ENCODE data around the gene TBX15.

DNA sequence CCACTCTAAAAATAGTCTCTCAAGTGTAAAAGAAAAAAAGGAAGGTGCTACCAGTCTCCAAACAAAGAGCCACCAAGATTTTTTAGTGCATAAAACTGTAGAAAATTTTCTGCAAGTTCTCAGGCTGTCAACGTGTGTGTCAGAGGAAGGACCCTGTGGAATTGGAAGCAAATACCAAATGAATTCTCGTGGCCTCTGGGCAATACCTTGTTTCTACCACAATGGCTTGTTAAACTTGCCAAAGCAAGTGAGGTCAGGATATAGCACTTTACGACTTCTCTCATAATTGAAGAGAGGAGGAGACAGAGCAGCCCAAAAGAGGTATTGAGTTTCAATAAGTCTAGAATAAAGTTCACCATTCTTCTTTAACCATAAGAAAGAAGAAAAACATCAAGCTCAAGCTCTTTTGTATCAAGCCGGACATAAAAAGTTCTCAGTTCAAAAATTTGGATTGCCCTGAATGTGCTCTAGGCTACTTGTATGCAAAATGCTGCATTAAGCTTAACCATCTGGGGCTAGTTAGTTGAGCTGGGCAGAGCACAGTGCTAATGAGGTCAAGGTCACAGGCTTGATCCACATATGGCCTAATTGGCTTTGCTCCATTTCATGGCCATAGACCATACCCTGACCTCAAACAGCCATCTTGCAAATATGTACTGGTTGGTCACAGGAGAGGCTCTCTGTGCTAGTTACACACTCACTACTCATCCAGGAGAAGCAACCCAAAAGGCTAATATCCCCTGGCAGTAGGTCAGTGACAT lies 60.5 kb downstream of the TBX15 start:
- TF ChIP-seq POLR2AphosphoS5 (IDR thresholded peaks at IDR 0.05; ENCODE audit: borderline replicate concordance, low read depth, low read length) (no peak), EZH2 (IDR thresholded peaks at IDR 0.05) (no peak)
